Naive thymus-derived CD8-positive, alpha-beta T cell (primary cell): ENCODE results near the gene HHIPL1. TPM values are rescaled to one million over a fixed set of nuclear protein-coding genes. Genes with fewer than 3 reads are reported as not detected.

ENCODE experiments used
- ATAC-seq, 2 donors: fragments of 150-1000 bp; cut with Tn5 transposase in 1 of 2; sonication (Bioruptor Pico), chemical (Tn5 transposase) in 1 of 2; 1 replicate in 1 of 2; 2 replicates in 1 of 2; pipeline ENCODE4 v1.10.0; 2021; ENCODE audit warnings: mild to moderate bottlenecking in 2 of 2, moderate library complexity in 2 of 2
- POLR2A ChIA-PET: fragments of 350-600 bp; sonication (Branson Sonifier 250); formaldehyde crosslinking; loops from one replicate; lab custom pipeline; 2021; ENCODE audit warnings: antibody characterized with exemption; lab: Charles Lee
- DNase-seq, 10 donors: peaks; one replicate each; pipeline versions ENCODE4 v3.0.0 to v3.0.0-alpha.2; 2020 to 2022
- H3K27ac Mint-ChIP-seq, 10 donors: one replicate each; pipeline ENCODE4 v1.8.0; 2020 to 2022; ENCODE audit warnings: mild to moderate bottlenecking in 10 of 10, mixed read lengths in 10 of 10, moderate library complexity in 4 of 10, inconsistent platforms in 1 of 10
- H3K27me3 Mint-ChIP-seq, 5 donors: one replicate each; pipeline ENCODE4 v1.8.0; 2021 to 2022; ENCODE audit warnings: mixed read lengths in 5 of 5
- H3K36me3 Mint-ChIP-seq, 3 donors: one replicate each; pipeline ENCODE4 v1.8.0; 2020 to 2022; ENCODE audit warnings: mixed read lengths in 3 of 3, mild to moderate bottlenecking in 2 of 3, inconsistent platforms in 1 of 3
- H3K4me1 Mint-ChIP-seq, 4 donors: one replicate each; pipeline ENCODE4 v1.8.0; 2021 to 2022; ENCODE audit warnings: mixed read lengths in 4 of 4
- H3K4me3 Mint-ChIP-seq, 10 donors: one replicate each; pipeline ENCODE4 v1.8.0; 2020 to 2022; ENCODE audit warnings: mild to moderate bottlenecking in 10 of 10, mixed read lengths in 10 of 10, moderate library complexity in 6 of 10, inconsistent platforms in 1 of 10
- H3K9me3 Mint-ChIP-seq, 9 donors: one replicate each; pipeline ENCODE4 v1.8.0; 2020 to 2022; ENCODE audit warnings: mixed read lengths in 9 of 9, mild to moderate bottlenecking in 3 of 9, inconsistent platforms in 1 of 9, moderate library complexity in 1 of 9
- polyA plus RNA-seq, 3 donors: library from polyadenylated mRNA; unstranded; fragments of 300-500 nt; fragmentation: Illumina TruSeq; gene quantifications; one replicate each; pipeline ENCODE4 v1.2.3, GENCODE V29; 2021
- total RNA-seq, 8 experiments: library from RNA in 2 of 8; stranded (reverse) in 2 of 8; gene quantifications; one replicate each; pipeline ENCODE4 v1.2.3 and lab custom pipeline; 2021 to 2026

The HHIPL1 gene
- total and polyA plus RNA-seq, 5 experiments from 2014 or later = 0.34 to 0.36 TPM; not detected in 3

GRCh38 chr14:99693918-99694317 is 49.0 kb downstream of the HHIPL1 start:
- POLR2A ChIA-PET = no interaction called here
- DNase-seq = no peak
- ATAC-seq = no peak
- Mint-ChIP-seq H3K4me3 (no peak overlapping the region), H3K27me3 (peaks cover 11 to 40% (median 30%) of the 10 kb centered on the region in 5 donors), H3K9me3 (no peaks in the 10 kb centered on the region), H3K27ac (no peak overlapping the region), H3K4me1 (peaks cover 0 to 3% (median 1%) of the 10 kb centered on the region in 4 donors), H3K36me3 (no peaks in the 10 kb centered on the region)

- DNase-seq (no peak), ATAC-seq (no peak)
- H3K4me1 Mint-ChIP-seq = peaks cover 0 to 3% (median under 1%) of the 10 kb centered on the region in 4 donors
- H3K4me3 Mint-ChIP-seq = no peak overlapping the region
- peaks cover 0 to under 1% (median under 1%) of the 10 kb centered on the region in 3 donors for H3K36me3 Mint-ChIP-seq
- POLR2A ChIA-PET = no interaction called here
- H3K27me3 Mint-ChIP-seq = peaks cover 6 to 25% (median 11%) of the 10 kb centered on the region in 5 donors
- peaks cover 0 to 6% (median 2%) of the 10 kb centered on the region in 9 donors for H3K9me3 Mint-ChIP-seq
- no peak overlapping the region for H3K27ac Mint-ChIP-seq
These were observed 52.0 kb downstream of the HHIPL1 start for GRCh38 chr14:99696929-99697328.

- POLR2A ChIA-PET = no interaction called here
- Mint-ChIP-seq H3K4me3 (no peak overlapping the region), H3K9me3 (peaks cover 4 to 17% (median 9%) of the 10 kb centered on the region in 9 donors), H3K27ac (no peak overlapping the region), H3K27me3 (peaks cover 10 to 26% (median 11%) of the 10 kb centered on the region in 5 donors), H3K36me3 (peaks cover 3 to 9% (median 7%) of the 10 kb centered on the region in 3 donors), H3K4me1 (peaks cover 0 to 3% (median under 1%) of the 10 kb centered on the region in 4 donors)
- DNase-seq (no peak), ATAC-seq (no peak)
These were observed 53.3 kb downstream of the HHIPL1 start for GRCh38 chr14:99698236-99698635.

- Mint-ChIP-seq H3K36me3 (peaks cover 3 to 14% (median 11%) of the 10 kb centered on the region in 3 donors), H3K4me3 (no peak overlapping the region), H3K4me1 (peaks cover 0 to 3% (median under 1%) of the 10 kb centered on the region in 4 donors), H3K27ac (no peak overlapping the region), H3K9me3 (peaks cover 8 to 21% (median 13%) of the 10 kb centered on the region in 9 donors), H3K27me3 (peaks cover 12 to 30% (median 13%) of the 10 kb centered on the region in 5 donors)
- DNase-seq = no peak
- no peak for ATAC-seq
- POLR2A ChIA-PET = no interaction called here
These were observed 53.7 kb downstream of the HHIPL1 start for GRCh38 chr14:99698642-99699041.

GRCh38 chr14:99699085-99699760 is 54.3 kb downstream of the HHIPL1 start:
- DNase-seq (peak in 2 of 10 donors; percentile 6 to 32), ATAC-seq (no peak)
- peaks cover 3 to 18% (median 13%) of the 10 kb centered on the region in 3 donors for H3K36me3 Mint-ChIP-seq
- peaks cover 8 to 27% (median 17%) of the 10 kb centered on the region in 9 donors for H3K9me3 Mint-ChIP-seq
- no peak overlapping the region for H3K4me3 Mint-ChIP-seq
- H3K27me3 Mint-ChIP-seq = peaks cover 12 to 32% (median 13%) of the 10 kb centered on the region in 5 donors
- POLR2A ChIA-PET = no interaction called here
- peaks cover 0 to 3% (median under 1%) of the 10 kb centered on the region in 4 donors for H3K4me1 Mint-ChIP-seq
- no peak overlapping the region for H3K27ac Mint-ChIP-seq

- Mint-ChIP-seq H3K4me3 (no peak overlapping the region), H3K27ac (no peak overlapping the region), H3K36me3 (peaks cover 3 to 25% (median 18%) of the 10 kb centered on the region in 3 donors), H3K9me3 (peaks cover 8 to 32% (median 20%) of the 10 kb centered on the region in 9 donors), H3K4me1 (peaks cover 0 to 3% (median under 1%) of the 10 kb centered on the region in 4 donors), H3K27me3 (peaks cover 12 to 32% (median 15%) of the 10 kb centered on the region in 5 donors)
- POLR2A ChIA-PET = no interaction called here
- no peak for ATAC-seq
- DNase-seq = peak in 1 of 10 donors; percentile 50
These were observed 54.9 kb downstream of the HHIPL1 start for GRCh38 chr14:99699861-99700260.

GRCh38 chr14:99700379-99700778 is 55.5 kb downstream of the HHIPL1 start:
- Mint-ChIP-seq H3K36me3 (peaks cover 3 to 25% (median 18%) of the 10 kb centered on the region in 3 donors), H3K27me3 (peaks cover 12 to 32% (median 15%) of the 10 kb centered on the region in 5 donors), H3K4me3 (no peak overlapping the region), H3K27ac (no peak overlapping the region), H3K4me1 (peaks cover 0 to 3% (median under 1%) of the 10 kb centered on the region in 4 donors), H3K9me3 (peaks cover 8 to 32% (median 20%) of the 10 kb centered on the region in 9 donors)
- ATAC-seq (no peak), DNase-seq (no peak)
- POLR2A ChIA-PET = no interaction called here

GRCh38 chr14:99701260-99701659 is 56.3 kb downstream of the HHIPL1 start:
- Mint-ChIP-seq H3K27me3 (peaks cover 10 to 32% (median 15%) of the 10 kb centered on the region in 5 donors), H3K9me3 (peaks cover 8 to 32% (median 20%) of the 10 kb centered on the region in 9 donors)
- POLR2A ChIA-PET = no interaction called here

GRCh38 chr14:99702115-99702514 is 57.2 kb downstream of the HHIPL1 start:
- H3K4me1 Mint-ChIP-seq = peaks cover 0 to 3% (median under 1%) of the 10 kb centered on the region in 4 donors
- no peak overlapping the region for H3K27ac Mint-ChIP-seq
- H3K4me3 Mint-ChIP-seq = no peak overlapping the region
- POLR2A ChIA-PET = no interaction called here
- H3K27me3 Mint-ChIP-seq = peaks cover 9 to 32% (median 16%) of the 10 kb centered on the region in 5 donors
- H3K36me3 Mint-ChIP-seq = peaks cover 3 to 25% (median 18%) of the 10 kb centered on the region in 3 donors
- DNase-seq = no peak
- peaks cover 8 to 32% (median 20%) of the 10 kb centered on the region in 9 donors for H3K9me3 Mint-ChIP-seq
- no peak for ATAC-seq

More at GRCh38 chr14:99701260-99701659, 56.3 kb downstream of the HHIPL1 start:
- peaks cover 0 to 3% (median under 1%) of the 10 kb centered on the region in 4 donors for H3K4me1 Mint-ChIP-seq
- no peak overlapping the region for H3K27ac Mint-ChIP-seq
- DNase-seq (no peak), ATAC-seq (no peak)
- no peak overlapping the region for H3K4me3 Mint-ChIP-seq
- peaks cover 3 to 25% (median 18%) of the 10 kb centered on the region in 3 donors for H3K36me3 Mint-ChIP-seq

- Mint-ChIP-seq H3K36me3 (peaks cover 3 to 25% (median 18%) of the 10 kb centered on the region in 3 donors), H3K4me3 (peak overlapping the region in 1 of 10 donors; percentile 24), H3K4me1 (peaks cover 0 to 3% (median under 1%) of the 10 kb centered on the region in 4 donors), H3K9me3 (peaks cover 8 to 32% (median 22%) of the 10 kb centered on the region in 9 donors), H3K27ac (no peak overlapping the region), H3K27me3 (peaks cover 3 to 27% (median 21%) of the 10 kb centered on the region in 5 donors)
- DNase-seq (no peak), ATAC-seq (no peak)
- POLR2A ChIA-PET = no interaction called here
These were observed 58.5 kb downstream of the HHIPL1 start for GRCh38 chr14:99703381-99703780.

- H3K27ac Mint-ChIP-seq = no peak overlapping the region
- H3K4me3 Mint-ChIP-seq = no peak overlapping the region
- H3K9me3 Mint-ChIP-seq = peaks cover 8 to 32% (median 22%) of the 10 kb centered on the region in 9 donors
- POLR2A ChIA-PET = no interaction called here
- ATAC-seq (no peak), DNase-seq (no peak)
- H3K4me1 Mint-ChIP-seq = peaks cover 0 to 3% (median under 1%) of the 10 kb centered on the region in 4 donors
- peaks cover 3 to 25% (median 18%) of the 10 kb centered on the region in 3 donors for H3K36me3 Mint-ChIP-seq
- H3K27me3 Mint-ChIP-seq = peaks cover 2 to 27% (median 22%) of the 10 kb centered on the region in 5 donors
These were observed 59.1 kb downstream of the HHIPL1 start for GRCh38 chr14:99704037-99704436.

GRCh38 chr14:99706107-99706900 is 61.4 kb downstream of the HHIPL1 start:
- DNase-seq = peak in 1 of 10 donors; percentile 7
- peaks cover 2 to 23% (median 10%) of the 10 kb centered on the region in 5 donors for H3K27me3 Mint-ChIP-seq
- no peak overlapping the region for H3K4me3 Mint-ChIP-seq
- POLR2A ChIA-PET = no interaction called here
- peaks cover 8 to 32% (median 23%) of the 10 kb centered on the region in 9 donors for H3K9me3 Mint-ChIP-seq
- H3K27ac Mint-ChIP-seq = no peak overlapping the region
- ATAC-seq = no peak
- no peaks in the 10 kb centered on the region for H3K4me1 Mint-ChIP-seq
- peaks cover 3 to 25% (median 18%) of the 10 kb centered on the region in 3 donors for H3K36me3 Mint-ChIP-seq
